ENCODE data around the gene FGF10.

The FGF10 gene

DNA sequence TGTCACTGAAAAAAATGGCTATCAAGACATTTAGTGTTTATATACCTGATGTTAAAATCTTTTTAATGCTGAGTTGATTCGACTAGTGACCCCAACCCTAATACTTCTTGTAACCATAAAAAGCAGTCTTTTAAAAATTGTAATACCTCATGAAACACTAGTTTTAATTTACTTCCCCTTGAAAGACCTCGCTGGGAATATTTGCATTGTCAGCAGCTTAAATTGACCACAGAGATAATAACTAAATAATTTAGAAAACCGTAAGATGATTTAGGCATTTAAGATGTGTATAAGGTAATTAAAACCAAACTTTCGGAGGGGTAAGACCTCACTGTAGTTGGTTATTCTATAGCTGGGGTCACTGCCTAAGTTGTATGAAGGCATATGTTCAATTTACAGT is 89.8 kb downstream of the FGF10 start:
- Histone ChIP-seq H3K9me3 (ENCODE audit: control insufficient read depth in 1 of 2, low read length in 2 of 2) (no peaks in the 10 kb centered on the region), H3K27ac (ENCODE audit: low read length) (no peak overlapping the region), H3K4me3 (ENCODE audit: low read depth in 1 of 2, low read length in 2 of 2) (no peak overlapping the region), H3K27me3 (ENCODE audit: low read depth, low read length) (no peaks in the 10 kb centered on the region), H3K36me3 (ENCODE audit: control insufficient read depth in 1 of 2, insufficient read depth in 2 of 2, low read length in 2 of 2) (no peaks in the 10 kb centered on the region), H3K4me1 (ENCODE audit: control insufficient read depth in 1 of 2, insufficient read depth in 2 of 2, low read length in 2 of 2) (no peaks in the 10 kb centered on the region)

- H3K4me1 ChIP-seq (ENCODE audit: control insufficient read depth in 1 of 2, insufficient read depth in 2 of 2, low read length in 2 of 2) = no peaks in the 10 kb centered on the region
- H3K27ac ChIP-seq (ENCODE audit: low read length) = no peak overlapping the region
- peaks cover 6% of the 10 kb centered on the region in 2 donors for H3K9me3 ChIP-seq (ENCODE audit: control insufficient read depth in 1 of 2, low read length in 2 of 2)
- no peaks in the 10 kb centered on the region for H3K36me3 ChIP-seq (ENCODE audit: control insufficient read depth in 1 of 2, insufficient read depth in 2 of 2, low read length in 2 of 2)
- no peak overlapping the region for H3K4me3 ChIP-seq (ENCODE audit: low read depth in 1 of 2, low read length in 2 of 2)
- H3K27me3 ChIP-seq (ENCODE audit: low read depth, low read length) = no peaks in the 10 kb centered on the region
Measured at GRCh38 chr5:44294516-44294915, 94.7 kb downstream of the FGF10 start.

- no peak overlapping the region for H3K27ac ChIP-seq (ENCODE audit: low read length)
- H3K4me3 ChIP-seq (ENCODE audit: low read depth in 1 of 2, low read length in 2 of 2) = no peak overlapping the region
- no peaks in the 10 kb centered on the region for H3K36me3 ChIP-seq (ENCODE audit: control insufficient read depth in 1 of 2, insufficient read depth in 2 of 2, low read length in 2 of 2)
- no peaks in the 10 kb centered on the region for H3K27me3 ChIP-seq (ENCODE audit: low read depth, low read length)
- H3K9me3 ChIP-seq (ENCODE audit: control insufficient read depth in 1 of 2, low read length in 2 of 2) = peaks cover 6 to 10% of the 10 kb centered on the region in 2 donors
- no peaks in the 10 kb centered on the region for H3K4me1 ChIP-seq (ENCODE audit: control insufficient read depth in 1 of 2, insufficient read depth in 2 of 2, low read length in 2 of 2)
Measured at GRCh38 chr5:44292736-44293135, 96.5 kb downstream of the FGF10 start.

DNA sequence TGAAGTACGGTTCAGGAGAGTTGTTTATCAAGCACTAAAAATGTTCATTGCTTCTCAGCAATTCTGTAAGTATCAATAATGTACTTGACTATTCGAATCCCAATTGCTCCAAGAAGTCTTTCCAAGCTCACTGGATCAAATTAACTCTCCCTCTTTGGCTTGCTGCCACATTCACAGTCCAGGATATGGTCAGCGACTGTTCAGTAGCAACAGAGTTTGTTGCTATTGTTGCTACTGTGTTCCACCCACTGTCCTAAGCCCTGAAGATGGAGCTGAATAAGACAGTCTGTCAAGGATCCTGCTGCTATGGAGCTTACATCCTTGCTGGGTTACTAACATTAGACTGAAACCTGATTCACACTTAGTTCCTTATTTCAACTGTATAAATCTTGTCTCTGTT is 110.8 kb downstream of the FGF10 start:
- H3K27me3 ChIP-seq (ENCODE audit: low read depth, low read length) = no peaks in the 10 kb centered on the region
- no peaks in the 10 kb centered on the region for H3K9me3 ChIP-seq (ENCODE audit: control insufficient read depth in 1 of 2, low read length in 2 of 2)

GRCh38 chr5:44275908-44276307 is 113.3 kb downstream of the FGF10 start:
- Histone ChIP-seq H3K4me3 (ENCODE audit: low read depth in 1 of 2, low read length in 2 of 2) (no peak overlapping the region), H3K36me3 (ENCODE audit: control insufficient read depth in 1 of 2, insufficient read depth in 2 of 2, low read length in 2 of 2) (no peaks in the 10 kb centered on the region), H3K4me1 (ENCODE audit: control insufficient read depth in 1 of 2, insufficient read depth in 2 of 2, low read length in 2 of 2) (no peaks in the 10 kb centered on the region), H3K27ac (ENCODE audit: low read length) (no peak overlapping the region), H3K27me3 (ENCODE audit: low read depth, low read length) (no peaks in the 10 kb centered on the region), H3K9me3 (ENCODE audit: control insufficient read depth in 1 of 2, low read length in 2 of 2) (no peaks in the 10 kb centered on the region)

More for the DNA sequence above, 110.8 kb downstream of the FGF10 start:
- Histone ChIP-seq H3K36me3 (ENCODE audit: control insufficient read depth in 1 of 2, insufficient read depth in 2 of 2, low read length in 2 of 2) (no peaks in the 10 kb centered on the region), H3K4me3 (ENCODE audit: low read depth in 1 of 2, low read length in 2 of 2) (no peak overlapping the region), H3K4me1 (ENCODE audit: control insufficient read depth in 1 of 2, insufficient read depth in 2 of 2, low read length in 2 of 2) (no peaks in the 10 kb centered on the region), H3K27ac (ENCODE audit: low read length) (no peak overlapping the region)

GRCh38 chr5:44275329-44275728 is 113.9 kb downstream of the FGF10 start:
- Histone ChIP-seq H3K27ac (ENCODE audit: low read length) (no peak overlapping the region), H3K27me3 (ENCODE audit: low read depth, low read length) (no peaks in the 10 kb centered on the region), H3K36me3 (ENCODE audit: control insufficient read depth in 1 of 2, insufficient read depth in 2 of 2, low read length in 2 of 2) (no peaks in the 10 kb centered on the region), H3K4me3 (ENCODE audit: low read depth in 1 of 2, low read length in 2 of 2) (no peak overlapping the region), H3K4me1 (ENCODE audit: control insufficient read depth in 1 of 2, insufficient read depth in 2 of 2, low read length in 2 of 2) (no peaks in the 10 kb centered on the region), H3K9me3 (ENCODE audit: control insufficient read depth in 1 of 2, low read length in 2 of 2) (no peaks in the 10 kb centered on the region)

DNA sequence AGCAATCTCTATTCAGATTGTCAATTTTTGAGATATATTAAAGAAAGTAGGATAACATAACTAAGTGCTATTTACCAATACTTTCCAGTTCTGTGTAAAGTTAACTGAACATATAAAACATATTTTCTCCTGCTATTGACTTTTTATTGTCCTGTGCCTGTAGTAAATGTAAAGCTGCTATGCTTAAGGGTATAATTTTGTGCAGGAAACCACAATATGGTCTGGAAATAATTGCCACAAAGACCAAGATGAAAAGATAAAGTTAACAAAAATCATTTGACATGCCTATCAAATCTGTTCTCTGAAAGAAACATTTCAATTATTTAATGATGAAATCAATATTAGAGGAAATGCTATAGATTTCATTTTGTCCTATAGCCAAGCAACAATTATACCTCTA is 121.3 kb downstream of the FGF10 start:
- Histone ChIP-seq H3K9me3 (ENCODE audit: control insufficient read depth in 1 of 2, low read length in 2 of 2) (no peaks in the 10 kb centered on the region), H3K4me3 (ENCODE audit: low read depth in 1 of 2, low read length in 2 of 2) (no peak overlapping the region), H3K4me1 (ENCODE audit: control insufficient read depth in 1 of 2, insufficient read depth in 2 of 2, low read length in 2 of 2) (no peaks in the 10 kb centered on the region), H3K27me3 (ENCODE audit: low read depth, low read length) (no peaks in the 10 kb centered on the region), H3K27ac (ENCODE audit: low read length) (no peak overlapping the region), H3K36me3 (ENCODE audit: control insufficient read depth in 1 of 2, insufficient read depth in 2 of 2, low read length in 2 of 2) (no peaks in the 10 kb centered on the region)

DNA sequence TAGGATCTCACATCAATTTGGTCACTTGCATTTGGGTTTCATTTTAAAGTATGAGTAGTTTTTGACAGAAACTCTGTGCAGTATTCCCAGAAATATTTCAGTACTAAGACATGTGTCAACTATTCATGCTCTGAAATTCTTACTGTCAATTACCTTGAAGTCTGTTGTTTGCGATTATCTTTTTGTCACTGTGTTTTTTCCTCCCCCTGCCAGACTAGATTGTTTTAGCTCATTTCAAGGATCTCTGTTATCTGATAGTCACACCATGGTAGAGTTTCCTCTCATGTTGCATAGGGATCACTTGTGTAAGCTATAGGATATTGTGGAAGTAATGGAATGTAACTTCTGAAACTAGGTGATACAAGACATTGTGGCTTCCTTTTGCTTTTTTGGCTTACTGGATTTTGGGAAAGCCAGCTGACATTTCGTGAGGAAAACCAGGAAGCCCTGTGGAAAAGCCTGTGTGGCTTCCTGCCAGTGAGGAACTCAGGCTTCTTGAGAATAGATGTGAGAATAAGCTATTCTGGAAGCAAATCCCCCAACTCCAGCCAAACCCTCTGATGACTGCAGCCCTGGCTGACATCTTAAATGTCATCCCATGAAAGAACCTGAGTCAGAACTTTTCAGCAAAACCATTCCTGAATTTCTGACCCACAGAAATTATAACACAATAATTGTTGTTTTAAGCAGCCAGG is 122.2 kb downstream of the FGF10 start:
- H3K4me3 ChIP-seq (ENCODE audit: low read depth in 1 of 2, low read length in 2 of 2) = no peak overlapping the region

DNA sequence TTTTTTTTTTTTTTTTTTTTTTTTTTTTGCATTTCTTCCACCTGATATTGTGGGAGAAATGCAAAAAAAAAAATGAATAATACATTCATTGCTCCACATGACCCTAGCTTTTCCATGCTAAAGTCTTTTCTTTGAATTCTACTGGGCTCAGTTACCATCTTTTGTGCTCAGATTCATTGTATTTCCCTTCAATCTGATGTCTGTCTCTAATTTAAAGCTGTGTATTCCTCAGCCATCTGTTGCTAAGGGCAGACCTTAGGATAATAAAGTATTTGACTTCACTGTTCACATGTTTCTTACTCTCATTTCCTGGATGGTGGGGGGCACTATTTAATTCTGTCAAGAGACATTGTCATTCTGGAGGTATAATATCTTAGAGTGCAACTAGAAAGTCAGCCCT is 123.5 kb downstream of the FGF10 start:
- H3K9me3 ChIP-seq (ENCODE audit: control insufficient read depth in 1 of 2, low read length in 2 of 2) = no peaks in the 10 kb centered on the region
- H3K27me3 ChIP-seq (ENCODE audit: low read depth, low read length) = no peaks in the 10 kb centered on the region
- H3K36me3 ChIP-seq (ENCODE audit: control insufficient read depth in 1 of 2, insufficient read depth in 2 of 2, low read length in 2 of 2) = no peaks in the 10 kb centered on the region
- no peak overlapping the region for H3K27ac ChIP-seq (ENCODE audit: low read length)
- H3K4me1 ChIP-seq (ENCODE audit: control insufficient read depth in 1 of 2, insufficient read depth in 2 of 2, low read length in 2 of 2) = no peaks in the 10 kb centered on the region
- H3K4me3 ChIP-seq (ENCODE audit: low read depth in 1 of 2, low read length in 2 of 2) = no peak overlapping the region

More for the DNA sequence above, 122.2 kb downstream of the FGF10 start:
- no peaks in the 10 kb centered on the region for H3K27me3 ChIP-seq (ENCODE audit: low read depth, low read length)
- H3K27ac ChIP-seq (ENCODE audit: low read length) = no peak overlapping the region
- H3K36me3 ChIP-seq (ENCODE audit: control insufficient read depth in 1 of 2, insufficient read depth in 2 of 2, low read length in 2 of 2) = no peaks in the 10 kb centered on the region
- H3K4me1 ChIP-seq (ENCODE audit: control insufficient read depth in 1 of 2, insufficient read depth in 2 of 2, low read length in 2 of 2) = no peaks in the 10 kb centered on the region
- no peaks in the 10 kb centered on the region for H3K9me3 ChIP-seq (ENCODE audit: control insufficient read depth in 1 of 2, low read length in 2 of 2)

DNA sequence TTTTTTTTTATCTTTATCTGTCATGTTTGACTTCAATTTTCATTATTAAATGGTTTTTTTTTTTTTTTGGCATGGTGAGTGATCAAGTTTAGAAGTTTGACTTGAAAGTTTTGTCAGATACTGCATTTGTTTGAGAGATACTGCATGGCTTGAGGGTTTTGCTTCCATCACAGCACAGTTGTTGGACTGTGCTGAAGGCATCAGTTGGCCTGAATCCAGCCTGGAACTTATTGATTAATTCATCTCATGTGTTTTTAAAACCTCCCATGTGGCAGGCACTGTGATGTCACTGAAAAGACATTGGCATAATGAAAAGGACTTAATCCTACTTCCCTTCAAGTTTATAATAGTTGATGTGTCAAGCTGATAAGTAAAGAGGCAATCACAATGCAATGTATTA is 128.4 kb downstream of the FGF10 start:
- no peak overlapping the region for H3K4me3 ChIP-seq (ENCODE audit: low read depth in 1 of 2, low read length in 2 of 2)
- no peaks in the 10 kb centered on the region for H3K27me3 ChIP-seq (ENCODE audit: low read depth, low read length)
- no peaks in the 10 kb centered on the region for H3K9me3 ChIP-seq (ENCODE audit: control insufficient read depth in 1 of 2, low read length in 2 of 2)

DNA sequence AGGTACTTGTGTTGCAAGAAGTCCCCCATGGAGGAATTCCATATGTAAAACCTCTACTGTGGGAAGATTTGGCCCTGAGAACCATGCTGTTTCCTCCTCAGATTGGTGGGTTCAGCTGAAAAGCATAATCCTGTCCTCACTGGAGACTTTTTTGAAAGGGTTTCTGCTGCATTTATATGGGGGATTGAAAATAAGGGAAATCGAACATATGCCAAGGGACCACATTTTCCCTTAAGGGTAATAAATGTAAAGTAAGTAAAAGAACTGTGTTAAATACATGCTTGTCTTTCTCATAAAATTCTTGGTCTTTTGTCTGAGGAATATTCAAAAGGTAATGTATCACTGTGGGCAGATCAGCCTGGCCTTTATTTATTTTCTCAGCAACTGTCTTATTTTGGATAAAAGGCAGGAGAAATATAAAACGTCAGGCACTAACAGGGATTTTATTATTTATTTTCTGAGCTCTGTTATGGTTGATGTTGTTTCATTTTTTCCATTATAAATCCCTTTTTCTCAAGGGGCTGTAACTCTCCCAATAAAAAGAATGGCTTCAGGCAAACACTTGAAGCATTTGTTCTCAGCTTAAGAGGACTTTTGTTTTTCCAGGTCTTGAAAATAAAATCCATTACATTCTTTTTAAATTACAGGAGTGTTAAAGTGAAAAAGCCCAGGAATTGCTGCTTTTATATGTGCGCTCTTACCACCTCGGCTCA is 131.4 kb downstream of the FGF10 start:
- no peaks in the 10 kb centered on the region for H3K9me3 ChIP-seq (ENCODE audit: control insufficient read depth in 1 of 2, low read length in 2 of 2)
- no peaks in the 10 kb centered on the region for H3K27me3 ChIP-seq (ENCODE audit: low read depth, low read length)
- H3K4me1 ChIP-seq (ENCODE audit: control insufficient read depth in 1 of 2, insufficient read depth in 2 of 2, low read length in 2 of 2) = no peaks in the 10 kb centered on the region
- no peak overlapping the region for H3K4me3 ChIP-seq (ENCODE audit: low read depth in 1 of 2, low read length in 2 of 2)
- H3K36me3 ChIP-seq (ENCODE audit: control insufficient read depth in 1 of 2, insufficient read depth in 2 of 2, low read length in 2 of 2) = no peaks in the 10 kb centered on the region
- no peak overlapping the region for H3K27ac ChIP-seq (ENCODE audit: low read length)

More for the DNA sequence above, 128.4 kb downstream of the FGF10 start:
- H3K4me1 ChIP-seq (ENCODE audit: control insufficient read depth in 1 of 2, insufficient read depth in 2 of 2, low read length in 2 of 2) = no peaks in the 10 kb centered on the region
- no peaks in the 10 kb centered on the region for H3K36me3 ChIP-seq (ENCODE audit: control insufficient read depth in 1 of 2, insufficient read depth in 2 of 2, low read length in 2 of 2)
- H3K27ac ChIP-seq (ENCODE audit: low read length) = no peak overlapping the region

Data from muscle layer of duodenum (tissue), 2 donors.